GM12878 (cell line): ENCODE data around the gene GPATCH11. TPM values are rescaled to one million over a fixed set of nuclear protein-coding genes. Genes with fewer than 3 reads are reported as not detected.

Experiments used
- ATAC-seq: fragments of 200-7000 bp; cut with Tn5 transposase; 3 replicates; pipeline ENCODE4 v1.9.1; 2020; ENCODE audit warnings: mild to moderate bottlenecking, moderate library complexity
- BruUV-seq: library from RNA; stranded (reverse); fragments of 400-500 nt; replicated peaks from 2 replicates; lab custom pipeline; 2021; lab: Mats Ljungman, UMichigan
- CTCF ChIA-PET: fragments of 300-600 bp; sonication (Branson Sonifier 250); formaldehyde crosslinking; extraction: SDS; loops from one replicate; lab custom pipeline; 2021; ENCODE audit warnings: inconsistent platforms; lab: Yijun Ruan, JAX
- POLR2A ChIA-PET: fragments of 350-600 bp; formaldehyde crosslinking; extraction: SDS; loops from one replicate; lab custom pipeline; 2021; ENCODE audit warnings: inconsistent platforms; lab: Charles Lee
- RAD21 ChIA-PET: fragments of 300-600 bp; sonication (Branson Sonifier 250); formaldehyde crosslinking; loops from one replicate; lab custom pipeline; 2023; ENCODE audit warnings: antibody characterized with exemption; ENCODE audit not compliant: unreplicated experiment; lab: Charles Lee
- SMC1A ChIA-PET: fragments of 300-600 bp; sonication (Branson Sonifier 250); formaldehyde crosslinking; loops from one replicate; lab custom pipeline; 2023; ENCODE audit not compliant: unreplicated experiment, uncharacterized antibody; lab: Charles Lee
- DNase-seq: peaks from one replicate; pipeline ENCODE4 v3.0.0-alpha.2; 2011; ENCODE audit warnings: low read depth, low spot score
- FAIRE-seq: peaks from 3 replicates; lab custom pipeline; 2011; peaks lifted over from hg19 to GRCh38; lab: Jason Lieb, UNC
- H2AFZ ChIP-seq: 2 replicates; pipeline ENCODE4 v1.6.0; 2011; ENCODE audit warnings: low read depth, low read length, control low read depth; ENCODE audit not compliant: control insufficient read depth
- H3K27ac ChIP-seq: 2 replicates; pipeline ENCODE4 v1.5.1; 2011; ENCODE audit warnings: control low read depth; ENCODE audit not compliant: control insufficient read depth, insufficient read depth
- H3K27me3 ChIP-seq, 2 experiments: replicated peaks in 1 of 2; 2 replicates each; pipeline versions ENCODE4 v1.6.0 to v1.6.1; 2011; ENCODE audit warnings: low read length in 1 of 2; ENCODE audit not compliant: control insufficient read depth in 2 of 2, insufficient read depth in 2 of 2
- H3K36me3 ChIP-seq, 2 experiments: 2 replicates each; pipeline ENCODE4 v1.5.1; 2011; ENCODE audit warnings: low read length in 1 of 2; ENCODE audit not compliant: control insufficient read depth in 2 of 2, insufficient read depth in 2 of 2
- H3K4me1 ChIP-seq: 2 replicates; pipeline ENCODE4 v1.6.1; 2011; ENCODE audit warnings: mild to moderate bottlenecking, low read length, moderate library complexity, mixed read lengths; ENCODE audit not compliant: control insufficient read depth, insufficient read depth
- H3K4me2 ChIP-seq: 2 replicates; pipeline ENCODE4 v1.6.0; 2011; ENCODE audit warnings: control low read depth; ENCODE audit not compliant: control insufficient read depth, insufficient read depth
- H3K4me3 ChIP-seq: fragments of 200-600 bp; sonication (generic); 2 replicates; pipeline ENCODE4 v1.5.1; 2016
- H3K79me2 ChIP-seq: 2 replicates; pipeline ENCODE4 v1.6.0; 2011; ENCODE audit warnings: low read length; ENCODE audit not compliant: control insufficient read depth, insufficient read depth
- H3K9ac ChIP-seq: 2 replicates; pipeline ENCODE4 v1.8.0; 2011; ENCODE audit warnings: low read length, control low read depth, mixed read lengths; ENCODE audit not compliant: control insufficient read depth, insufficient read depth
- H3K9me3 ChIP-seq: replicated peaks from 3 replicates; pipeline ENCODE4 v1.5.1; 2011; ENCODE audit warnings: mild to moderate bottlenecking, low read length; ENCODE audit not compliant: control insufficient read depth, insufficient read depth
- H4K20me1 ChIP-seq: 2 replicates; pipeline ENCODE4 v1.6.0; 2011; ENCODE audit not compliant: control insufficient read depth, insufficient read depth
- BRCA1 ChIP-seq: IDR thresholded peaks from 2 replicates; pipeline ENCODE4 v1.6.1; 2011; ENCODE audit warnings: low read depth, low read length, improper control_type of control experiment
- CBFB ChIP-seq: IDR thresholded peaks from 2 replicates; pipeline ENCODE4 v1.6.1; 2016; ENCODE audit warnings: antibody characterized with exemption, low read depth
- CBX3 ChIP-seq: fragments of 200-600 bp; sonication (generic); IDR thresholded peaks from 2 replicates; pipeline ENCODE4 v1.6.1; 2016; ENCODE audit warnings: low read depth, borderline replicate concordance
- CEBPB ChIP-seq, 2 experiments: fragments of 150-350 bp in 1 of 2; IDR thresholded peaks; 2 replicates each; pipeline ENCODE4 v1.6.1; 2012 to 2014; ENCODE audit warnings: low read depth in 2 of 2, low read length in 2 of 2, borderline replicate concordance in 1 of 2, inconsistent platforms in 1 of 2
- NR2F1 ChIP-seq: fragments of 450-650 bp; conservative IDR thresholded peaks from 2 replicates; pipeline ENCODE4 v1.6.1; 2017; ENCODE audit warnings: mild to moderate bottlenecking
- SMC3 ChIP-seq: IDR thresholded peaks from 2 replicates; pipeline ENCODE4 v1.6.1; 2011; ENCODE audit warnings: low read length, improper control_type of control experiment, borderline replicate concordance
- YBX1 ChIP-seq: fragments of 450-650 bp; IDR thresholded peaks from 2 replicates; pipeline ENCODE4 v1.6.1; 2016; ENCODE audit warnings: antibody characterized with exemption
- ZBTB4 ChIP-seq: fragments of 450-650 bp; formaldehyde crosslinking; IDR thresholded peaks from 2 replicates; pipeline ENCODE4 v1.4.0; 2022; ENCODE audit warnings: mild to moderate bottlenecking, moderate library complexity
- ZNF622 ChIP-seq: fragments of 450-650 bp; IDR thresholded peaks from 2 replicates; pipeline ENCODE4 v1.6.1; 2017; ENCODE audit warnings: mild to moderate bottlenecking, inconsistent platforms
- WGBS: methylation state at CpG from one replicate; pipeline ENCODE4 v1.1.6; 2016; ENCODE audit warnings: low lambda C conversion rate; ENCODE audit not compliant: insufficient replicate concordance, insufficient coverage; ENCODE audit errors: missing lambda C conversion rate; 5-methylcytosine and 5-hydroxymethylcytosine counted together
- in situ Hi-C: fragments of 300-500 bp; cut with MboI; formaldehyde crosslinking; loops from 9 replicates; pipeline ENCODE4 v1.14.3; 2018; ENCODE audit warnings: mixed read lengths
- intact Hi-C: fragments of 100-400 bp; cut with micrococcal nuclease; formaldehyde crosslinking; loops from one replicate; pipeline ENCODE4 v1.14.2; 2022; ENCODE audit not compliant: unreplicated experiment
- polyA plus RNA-seq, 11 experiments: library from polyadenylated mRNA; depleted of rRNA in 4 of 11; unstranded in 6 of 11; stranded (reverse) in 5 of 11; fragments of >200 nt; fragmentation: Nextera tagmentation in 4 of 11; fragmentation: Illumina TruSeq in 1 of 11; extraction: Ambion mirVana in 4 of 11; extraction: Trizol in 1 of 11; gene quantifications; 1 replicate in 1 of 11; 2 replicates in 10 of 11; pipeline versions ENCODE4 v1.2.1 to v1.2.3, GENCODE V29; 2011 to 2016; ENCODE audit warnings: inconsistent platforms in 2 of 11, missing spikeins in 2 of 11, low read depth in 1 of 11
- total RNA-seq, 4 experiments: library from RNA; depleted of rRNA in 3 of 4; stranded (reverse); fragments of >200 nt in 3 of 4; fragmentation: Illumina TruSeq in 1 of 4; extraction: Trizol in 1 of 4; gene quantifications; 2 replicates each; pipeline versions ENCODE4 v1.2.1 to v1.2.3, GENCODE V29; 2013 to 2021

Gene GPATCH11
- total and polyA plus RNA-seq, 10 of the 15 experiments (the other 5 are each of a cell fraction or from before 2014, with no cell fraction given) = 11.5 to 31.8 (median 16.5) TPM

GRCh38 chr2:37109523-37109922, 25.2 kb downstream of the GPATCH11 start:
- no peaks in the 10 kb centered on the region for H3K4me1 ChIP-seq
- no peaks in the 10 kb centered on the region for H3K79me2 ChIP-seq
- no peak overlapping the region for H3K9ac ChIP-seq
- no peak for ATAC-seq
- BruUV-seq = no TSS peak
- intact Hi-C loops = no loop called here
- no peaks in the 10 kb centered on the region for H4K20me1 ChIP-seq
- H3K9me3 ChIP-seq = no peaks in the 10 kb centered on the region
- no peak for FAIRE-seq
- H3K27ac ChIP-seq = no peak overlapping the region
- CTCF ChIA-PET = interaction anchor here (0.7 kb wide), 1 partner anchor 1244 kb away, joined by 4 read pairs; no protein-coding TSS in a partner anchor
- in situ Hi-C loops = no loop called here
- WGBS = 96% methylated on average over 4 of the region's 4 CpGs
- POLR2A ChIA-PET = interaction anchor here (1.3 kb wide), 1 partner anchor 35 kb away, joined by 4 read pairs; no protein-coding TSS in a partner anchor
- H2AFZ ChIP-seq = no peak overlapping the region
- RAD21 ChIA-PET = no interaction called here
- H3K36me3 ChIP-seq = peaks cover 5 to 38% of the 10 kb centered on the region in 2 experiments
- no peak for DNase-seq
- SMC1A ChIA-PET = interaction anchor here (0.6 kb wide), 1 partner anchor 271 kb away, joined by 3 read pairs; no protein-coding TSS in a partner anchor
- no peaks in the 10 kb centered on the region for H3K27me3 ChIP-seq
- no peak overlapping the region for H3K4me3 ChIP-seq
- H3K4me2 ChIP-seq = no peak overlapping the region
- TF ChIP-seq BRCA1 (no peak), CEBPB (IDR thresholded peaks at IDR 0.05; ENCODE audit: borderline replicate concordance in 1 of 2, low read depth in 2 of 2, low read length in 2 of 2) (no peak), CBFB (no peak), ZNF622 (no peak), YBX1 (no peak), SMC3 (no peak), NR2F1 (no peak), CBX3 (no peak), ZBTB4 (CRISPR knock-in tag) (no peak)
